Stimulated activated naive CD8-positive, alpha-beta T cell treated with anti-CD3 and anti-CD28 coated beads, Interleukin-15, Interleukin-2, amounts not matched to agents 100 ng/mL and 50 ng/mL, for 24 hours (primary cell): ENCODE data around the gene CDH12.
"Not testable (repeated sequence)": the region's sequence is repeated elsewhere in the genome, so short reads cannot be mapped to it uniquely, and the experiment has no call there.

Experiments
- H3K27ac Mint-ChIP-seq: one replicate; pipeline ENCODE4 v1.8.0; 2021; ENCODE audit warnings: mild to moderate bottlenecking, mixed read lengths
- H3K27me3 Mint-ChIP-seq: one replicate; pipeline ENCODE4 v1.8.0; 2021; ENCODE audit warnings: mixed read lengths
- H3K36me3 Mint-ChIP-seq: one replicate; pipeline ENCODE4 v1.8.0; 2021; ENCODE audit warnings: low read depth, mixed read lengths
- H3K4me1 Mint-ChIP-seq: one replicate; pipeline ENCODE4 v1.8.0; 2021; ENCODE audit warnings: low read depth, mixed read lengths
- H3K4me3 Mint-ChIP-seq: one replicate; pipeline ENCODE4 v1.8.0; 2021; ENCODE audit warnings: mild to moderate bottlenecking, mixed read lengths
- H3K9me3 Mint-ChIP-seq: one replicate; pipeline ENCODE4 v1.8.0; 2021; ENCODE audit warnings: mixed read lengths

CDH12 gene

GRCh38 chr5:22056601-22057000 lies 796.5 kb downstream of the CDH12 start:
- Mint-ChIP-seq H3K36me3 (no peaks in the 10 kb centered on the region), H3K27me3 (no peaks in the 10 kb centered on the region), H3K4me3 (no peak overlapping the region), H3K9me3 (peaks cover 4% of the 10 kb centered on the region), H3K27ac (no peak overlapping the region), H3K4me1 (no peaks in the 10 kb centered on the region)

DNA sequence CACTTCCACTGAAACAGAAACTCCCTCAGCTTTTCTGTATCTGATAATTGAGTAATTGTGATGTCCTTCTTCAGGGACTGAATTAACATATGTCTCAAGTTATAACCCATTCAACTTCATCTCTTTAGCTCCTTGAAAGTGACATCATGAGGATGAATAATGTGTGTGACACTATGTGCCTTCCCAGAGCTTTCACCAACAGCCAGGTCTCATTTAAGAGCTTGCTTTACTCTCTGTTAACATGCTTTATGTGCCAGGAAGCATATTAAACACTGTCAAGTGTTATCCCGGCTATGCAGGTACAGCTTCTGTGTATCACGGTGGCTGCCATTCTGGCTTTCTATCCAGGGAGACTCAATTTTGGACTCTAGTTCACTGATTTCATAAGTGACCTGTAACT lies 799.9 kb downstream of the CDH12 start:
- Mint-ChIP-seq H3K27ac (no peak overlapping the region), H3K9me3 (peaks cover 5% of the 10 kb centered on the region), H3K27me3 (no peaks in the 10 kb centered on the region), H3K4me3 (no peak overlapping the region), H3K36me3 (no peaks in the 10 kb centered on the region), H3K4me1 (no peaks in the 10 kb centered on the region)

DNA sequence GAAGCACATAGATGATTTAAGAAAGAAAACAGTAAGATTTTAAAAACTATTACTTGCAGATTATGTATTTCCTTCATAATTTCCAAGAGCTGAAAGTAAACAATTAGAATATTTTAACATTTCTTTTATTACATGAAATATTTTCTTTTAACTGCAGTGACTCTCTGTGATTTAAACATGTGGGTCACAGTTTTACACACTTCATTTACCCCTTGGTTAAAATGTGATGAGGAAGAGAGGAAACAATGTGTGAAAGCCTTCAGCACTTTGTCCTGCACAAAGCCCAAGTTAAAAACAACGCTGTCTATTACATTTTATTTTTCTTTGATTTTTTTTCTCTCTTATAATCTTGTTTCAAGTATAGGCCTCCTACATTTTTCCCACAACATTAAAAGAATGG lies 801.3 kb downstream of the CDH12 start:
- H3K27me3 Mint-ChIP-seq: no peaks in the 10 kb centered on the region
- H3K36me3 Mint-ChIP-seq: no peaks in the 10 kb centered on the region
- no peaks in the 10 kb centered on the region for H3K4me1 Mint-ChIP-seq
- H3K27ac Mint-ChIP-seq: no peak overlapping the region
- no peak overlapping the region for H3K4me3 Mint-ChIP-seq
- H3K9me3 Mint-ChIP-seq: peaks cover 5% of the 10 kb centered on the region

GRCh38 chr5:22050931-22051330 lies 802.2 kb downstream of the CDH12 start:
- Mint-ChIP-seq H3K4me1 (no peaks in the 10 kb centered on the region), H3K9me3 (peaks cover 5% of the 10 kb centered on the region), H3K36me3 (no peaks in the 10 kb centered on the region), H3K4me3 (no peak overlapping the region), H3K27me3 (no peaks in the 10 kb centered on the region), H3K27ac (no peak overlapping the region)

- H3K4me3 Mint-ChIP-seq: no peak overlapping the region
- H3K9me3 Mint-ChIP-seq: peaks cover 12% of the 10 kb centered on the region
- H3K4me1 Mint-ChIP-seq: no peaks in the 10 kb centered on the region
- H3K36me3 Mint-ChIP-seq: no peaks in the 10 kb centered on the region
- no peaks in the 10 kb centered on the region for H3K27me3 Mint-ChIP-seq
- no peak overlapping the region for H3K27ac Mint-ChIP-seq
These were observed 808.9 kb downstream of the CDH12 start for GRCh38 chr5:22044229-22044628.

DNA sequence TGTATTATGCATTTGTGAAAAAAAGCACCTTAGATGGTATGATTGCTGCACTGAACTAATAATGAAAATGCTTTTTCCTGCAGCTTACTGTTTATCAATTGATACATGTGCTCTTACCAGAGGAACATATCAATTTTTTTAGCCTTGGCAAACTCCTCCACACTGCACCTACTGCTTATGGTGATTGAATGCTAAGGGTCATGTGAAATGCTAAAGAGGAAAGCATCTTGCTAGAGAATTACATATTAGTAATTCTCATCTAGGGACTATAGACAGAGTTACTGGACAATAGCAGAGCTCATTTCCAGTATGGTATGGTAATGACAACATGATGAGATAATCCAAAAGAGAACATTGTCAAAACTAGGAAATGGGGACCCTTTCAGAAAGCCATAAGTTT lies 817.1 kb downstream of the CDH12 start:
- no peaks in the 10 kb centered on the region for H3K27me3 Mint-ChIP-seq
- no peak overlapping the region for H3K4me3 Mint-ChIP-seq
- H3K36me3 Mint-ChIP-seq: no peaks in the 10 kb centered on the region
- H3K9me3 Mint-ChIP-seq: peaks cover 7% of the 10 kb centered on the region
- no peaks in the 10 kb centered on the region for H3K4me1 Mint-ChIP-seq
- H3K27ac Mint-ChIP-seq: no peak overlapping the region

- no peaks in the 10 kb centered on the region for H3K9me3 Mint-ChIP-seq
- no peaks in the 10 kb centered on the region for H3K36me3 Mint-ChIP-seq
- H3K27ac Mint-ChIP-seq: no peak overlapping the region
- H3K4me3 Mint-ChIP-seq: no peak overlapping the region
- H3K27me3 Mint-ChIP-seq: no peaks in the 10 kb centered on the region
- no peaks in the 10 kb centered on the region for H3K4me1 Mint-ChIP-seq
These were observed 820.1 kb downstream of the CDH12 start for GRCh38 chr5:22033066-22033465.

DNA sequence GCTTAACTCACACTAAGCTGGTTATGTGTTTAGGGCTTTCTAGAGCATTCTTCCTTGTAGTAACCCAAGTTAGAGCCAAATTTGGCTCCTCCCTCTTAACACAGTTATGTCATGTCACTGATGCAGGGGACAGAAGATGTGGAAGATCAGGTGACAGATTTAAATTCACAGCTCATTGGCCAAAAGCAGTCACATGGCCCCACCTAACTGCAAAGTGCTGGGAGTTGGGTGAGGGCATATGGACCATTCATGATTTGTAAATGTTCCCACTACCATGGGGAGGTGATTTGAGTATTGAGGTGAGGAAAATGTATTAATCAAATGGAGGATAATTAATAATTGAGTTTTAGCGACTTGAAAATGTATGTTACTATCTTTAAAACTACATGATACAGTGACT lies 829.4 kb downstream of the CDH12 start:
- H3K27me3 Mint-ChIP-seq: no peaks in the 10 kb centered on the region
- H3K27ac Mint-ChIP-seq: no peak overlapping the region
- no peaks in the 10 kb centered on the region for H3K4me1 Mint-ChIP-seq

GRCh38 chr5:22012893-22013292 lies 840.3 kb downstream of the CDH12 start:
- H3K27me3 Mint-ChIP-seq, H3K4me1 Mint-ChIP-seq, H3K36me3 Mint-ChIP-seq, H3K27ac Mint-ChIP-seq, H3K9me3 Mint-ChIP-seq, H3K4me3 Mint-ChIP-seq: not testable (repeated sequence)

More for the DNA sequence above, 829.4 kb downstream of the CDH12 start:
- Mint-ChIP-seq H3K4me3 (no peak overlapping the region), H3K36me3 (no peaks in the 10 kb centered on the region), H3K9me3 (peaks cover 12% of the 10 kb centered on the region)

DNA sequence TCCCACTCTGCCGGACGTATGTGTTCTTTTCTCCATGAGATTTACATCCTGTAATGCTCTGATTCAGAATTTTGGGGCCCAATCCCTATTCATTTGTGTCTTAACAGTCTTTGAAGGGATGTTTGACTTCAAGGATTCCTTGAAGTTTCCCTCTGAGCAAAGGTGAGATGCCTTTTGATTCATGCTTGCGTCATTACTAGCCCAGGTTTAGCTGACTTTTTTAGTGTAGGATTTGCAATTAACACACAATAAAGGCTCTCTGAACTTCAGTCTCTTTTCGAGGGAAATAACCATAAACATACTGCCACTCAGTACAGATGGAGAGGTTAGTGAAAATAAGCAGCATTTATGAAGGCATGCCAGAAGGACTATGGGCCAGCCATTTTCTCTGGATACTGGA lies 842.3 kb downstream of the CDH12 start:
- H3K4me1 Mint-ChIP-seq, H3K4me3 Mint-ChIP-seq, H3K9me3 Mint-ChIP-seq, H3K27ac Mint-ChIP-seq, H3K27me3 Mint-ChIP-seq, H3K36me3 Mint-ChIP-seq: not testable (repeated sequence)

DNA sequence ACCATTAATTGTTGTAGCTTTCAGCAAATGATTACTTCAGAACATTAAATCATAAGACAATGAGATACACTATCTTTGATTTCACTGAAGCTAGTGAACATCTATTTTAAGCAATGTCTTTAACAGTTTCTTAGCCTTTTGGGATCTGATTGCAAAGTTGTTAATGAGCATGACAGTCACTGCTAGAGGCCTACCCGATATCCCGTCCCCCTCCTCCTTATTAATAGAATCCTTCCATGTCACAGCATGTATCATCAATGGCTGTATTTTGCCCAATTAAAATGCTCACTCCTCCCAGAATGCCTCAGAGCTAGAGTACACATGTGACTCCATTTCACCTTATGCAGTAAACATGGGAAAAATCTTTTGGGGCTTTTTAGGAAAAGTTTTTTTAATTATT lies 852.0 kb downstream of the CDH12 start:
- H3K4me3 Mint-ChIP-seq, H3K27ac Mint-ChIP-seq, H3K36me3 Mint-ChIP-seq, H3K9me3 Mint-ChIP-seq, H3K4me1 Mint-ChIP-seq, H3K27me3 Mint-ChIP-seq: not testable (repeated sequence)

- not testable (repeated sequence) for H3K9me3 Mint-ChIP-seq, H3K36me3 Mint-ChIP-seq, H3K4me1 Mint-ChIP-seq, H3K27ac Mint-ChIP-seq, H3K27me3 Mint-ChIP-seq, H3K4me3 Mint-ChIP-seq
These were observed 867.3 kb downstream of the CDH12 start for GRCh38 chr5:21985799-21986198.

DNA sequence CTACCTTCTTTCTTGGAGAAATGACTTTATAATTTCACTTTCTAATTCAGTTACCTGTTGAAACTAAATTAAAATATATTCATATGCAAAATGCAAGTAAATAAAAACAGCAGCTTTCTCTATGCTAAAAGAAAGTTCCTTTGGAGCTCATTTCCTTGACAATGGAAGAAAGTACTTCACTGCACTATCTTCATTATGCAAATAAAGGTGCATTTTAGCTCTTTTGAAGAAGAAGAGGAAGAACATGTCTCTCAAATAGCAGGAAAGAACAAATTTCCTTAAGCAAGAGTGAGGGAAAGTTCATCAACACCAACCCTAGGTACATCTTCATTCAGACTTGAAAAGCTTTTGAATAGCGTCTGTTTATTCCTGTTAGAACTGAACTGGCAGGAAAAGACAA lies 901.6 kb downstream of the CDH12 start:
- not testable (repeated sequence) for H3K27me3 Mint-ChIP-seq, H3K27ac Mint-ChIP-seq, H3K4me1 Mint-ChIP-seq, H3K9me3 Mint-ChIP-seq, H3K36me3 Mint-ChIP-seq, H3K4me3 Mint-ChIP-seq

- H3K27me3 Mint-ChIP-seq: no peaks in the 10 kb centered on the region
- H3K27ac Mint-ChIP-seq: no peak overlapping the region
- no peaks in the 10 kb centered on the region for H3K36me3 Mint-ChIP-seq
- H3K4me3 Mint-ChIP-seq: no peak overlapping the region
- H3K4me1 Mint-ChIP-seq: no peaks in the 10 kb centered on the region
- H3K9me3 Mint-ChIP-seq: peaks cover 13% of the 10 kb centered on the region
These were observed 922.0 kb downstream of the CDH12 start for GRCh38 chr5:21931116-21931515.

GRCh38 chr5:21919414-21920022 lies 933.6 kb downstream of the CDH12 start:
- H3K27me3 Mint-ChIP-seq: no peaks in the 10 kb centered on the region
- no peak overlapping the region for H3K4me3 Mint-ChIP-seq
- no peaks in the 10 kb centered on the region for H3K9me3 Mint-ChIP-seq
- no peak overlapping the region for H3K27ac Mint-ChIP-seq
- no peaks in the 10 kb centered on the region for H3K4me1 Mint-ChIP-seq
- H3K36me3 Mint-ChIP-seq: no peaks in the 10 kb centered on the region

DNA sequence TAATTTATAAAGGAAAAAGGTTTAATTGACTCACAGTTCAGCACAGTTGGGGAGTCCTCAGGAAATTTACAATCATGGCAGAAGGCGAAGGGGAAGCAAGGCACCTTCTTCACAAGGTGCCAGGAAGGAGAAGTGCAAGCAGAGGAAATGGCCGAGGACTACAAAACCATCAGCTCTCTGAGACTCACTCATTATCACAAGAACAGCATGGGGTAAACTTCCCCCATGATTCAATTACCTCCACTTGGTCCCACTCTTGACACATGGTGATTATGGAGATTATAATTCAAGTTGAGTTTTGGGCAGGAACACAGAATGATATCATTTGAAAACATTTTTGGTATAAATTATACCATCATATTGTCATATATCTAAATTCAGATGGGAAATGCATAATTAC lies 934.7 kb downstream of the CDH12 start:
- Mint-ChIP-seq H3K36me3 (no peaks in the 10 kb centered on the region), H3K9me3 (no peaks in the 10 kb centered on the region), H3K4me3 (no peak overlapping the region), H3K27ac (no peak overlapping the region), H3K4me1 (no peaks in the 10 kb centered on the region), H3K27me3 (no peaks in the 10 kb centered on the region)
